Large intestine (tissue), 12 donors: ENCODE measurements around the gene SPATA31C1. TPM values are rescaled to one million over a fixed set of nuclear protein-coding genes. Genes with fewer than 3 reads are reported as not detected.
"Not testable (repeated sequence)": the region's sequence is repeated elsewhere in the genome, so short reads cannot be mapped to it uniquely, and the experiment has no call there.

Experiments
- DNase-seq, 2 donors: peaks; one replicate each; pipeline versions ENCODE4 v3.0.0 to v3.0.0-alpha.2; 2013
- H3K27ac ChIP-seq: one replicate; pipeline ENCODE4 v1.5.1; 2013; ENCODE audit warnings: low read length
- H3K27me3 ChIP-seq: 2 replicates; pipeline ENCODE4 v1.6.1; 2013; ENCODE audit warnings: low read length; ENCODE audit not compliant: control insufficient read depth, insufficient read depth
- H3K36me3 ChIP-seq: 2 replicates; pipeline ENCODE4 v1.6.1; 2013; ENCODE audit warnings: low read length; ENCODE audit not compliant: control insufficient read depth, insufficient read depth
- H3K4me1 ChIP-seq: one replicate; pipeline ENCODE4 v1.6.1; 2013; ENCODE audit warnings: low read length; ENCODE audit not compliant: control insufficient read depth, insufficient read depth
- H3K4me3 ChIP-seq: one replicate; pipeline ENCODE4 v1.5.1; 2013; ENCODE audit warnings: low read length
- H3K9me3 ChIP-seq: one replicate; pipeline ENCODE4 v1.6.1; 2013; ENCODE audit warnings: mild to moderate bottlenecking, low read depth, low read length, moderate library complexity; ENCODE audit not compliant: control insufficient read depth
- WGBS: methylation state at CpG from one replicate; pipeline ENCODE4 v1.1.5; 2013; ENCODE audit warnings: low lambda C conversion rate; ENCODE audit not compliant: insufficient coverage; 5-methylcytosine and 5-hydroxymethylcytosine counted together
- long read RNA-seq, 11 donors: transcript quantifications; one replicate each; lab custom pipeline, GENCODE V29; 2026
- polyA plus RNA-seq: library from polyadenylated mRNA; unstranded; fragments of 120-200 nt; gene quantifications from one replicate; pipeline ENCODE4 v1.2.1, GENCODE V29; 2013

SPATA31C1 gene
- polyA plus RNA-seq: 0.18 TPM
- long read RNA-seq, donor 1: 0 reads
- long read RNA-seq, donor 2: 0 reads
- long read RNA-seq, donor 3: 0 reads
- long read RNA-seq, donor 4: 0 reads
- long read RNA-seq, donor 5: 0 reads
- long read RNA-seq, donor 6: 0 reads
- long read RNA-seq, donor 7: 0 reads
- long read RNA-seq, donor 8: 0 reads
- long read RNA-seq, donor 9: 0 reads
- long read RNA-seq, donor 10: 0 reads
- long read RNA-seq, donor 11: 0 reads

GRCh38 chr9:87917662-87918061 lies at the start of gene SPATA31C1:
Gene SPATA31C1, plus strand, starts transcription at chr9:87917962.
- DNase-seq, H3K36me3 ChIP-seq, H3K9me3 ChIP-seq, H3K27me3 ChIP-seq, H3K4me1 ChIP-seq, H3K27ac ChIP-seq, H3K4me3 ChIP-seq: not testable (repeated sequence)
- WGBS: no CpG with 5 or more reads among the region's 8 CpGs

- Histone ChIP-seq H3K4me1 (peaks cover 16% of the 10 kb centered on the region), H3K36me3 (no peaks in the 10 kb centered on the region), H3K9me3 (peaks cover 2% of the 10 kb centered on the region), H3K27ac (no peak overlapping the region), H3K27me3 (no peaks in the 10 kb centered on the region), H3K4me3 (no peak overlapping the region)
- WGBS: no CpG with 5 or more reads among the region's 9 CpGs
- no peak for DNase-seq
These were observed 49.6 kb upstream of the SPATA31C1 start for GRCh38 chr9:87868175-87868574.

GRCh38 chr9:87868635-87869034 lies 49.1 kb upstream of the SPATA31C1 start:
- no peak overlapping the region for H3K27ac ChIP-seq
- no peak for DNase-seq
- H3K4me1 ChIP-seq: peaks cover 18% of the 10 kb centered on the region
- WGBS: no CpG with 5 or more reads among the region's 3 CpGs
- no peak overlapping the region for H3K4me3 ChIP-seq
- peaks cover 2% of the 10 kb centered on the region for H3K9me3 ChIP-seq
- H3K36me3 ChIP-seq: no peaks in the 10 kb centered on the region
- H3K27me3 ChIP-seq: no peaks in the 10 kb centered on the region

- WGBS: no CpG with 5 or more reads among the region's 11 CpGs
- Histone ChIP-seq H3K27me3 (no peaks in the 10 kb centered on the region), H3K27ac (no peak overlapping the region), H3K36me3 (no peaks in the 10 kb centered on the region), H3K9me3 (peaks cover 2% of the 10 kb centered on the region), H3K4me3 (no peak overlapping the region), H3K4me1 (peaks cover 21% of the 10 kb centered on the region)
- no peak for DNase-seq
These were observed 48.7 kb upstream of the SPATA31C1 start for GRCh38 chr9:87869082-87869481.

- no CpG with 5 or more reads among the region's 7 CpGs for WGBS
- peaks cover 27% of the 10 kb centered on the region for H3K4me1 ChIP-seq
- H3K4me3 ChIP-seq: no peak overlapping the region
- no peaks in the 10 kb centered on the region for H3K27me3 ChIP-seq
- no peaks in the 10 kb centered on the region for H3K36me3 ChIP-seq
- peak overlapping the region; percentile 59 for H3K27ac ChIP-seq
- DNase-seq: no peak
- H3K9me3 ChIP-seq: peaks cover 2% of the 10 kb centered on the region
These were observed 46.2 kb upstream of the SPATA31C1 start for GRCh38 chr9:87871425-87872078.

GRCh38 chr9:87872079-87872624 lies 45.6 kb upstream of the SPATA31C1 start:
- Histone ChIP-seq H3K4me1 (peaks cover 30% of the 10 kb centered on the region), H3K27ac (peak overlapping the region; percentile 59), H3K36me3 (no peaks in the 10 kb centered on the region), H3K9me3 (peaks cover 2% of the 10 kb centered on the region), H3K4me3 (no peak overlapping the region), H3K27me3 (no peaks in the 10 kb centered on the region)
- no CpG with 5 or more reads among the region's 8 CpGs for WGBS
- no peak for DNase-seq

GRCh38 chr9:87873607-87874303 lies 44.0 kb upstream of the SPATA31C1 start:
- H3K27me3 ChIP-seq: no peaks in the 10 kb centered on the region
- DNase-seq: no peak
- no peaks in the 10 kb centered on the region for H3K9me3 ChIP-seq
- peak overlapping the region; percentile 51 for H3K27ac ChIP-seq
- no peak overlapping the region for H3K4me3 ChIP-seq
- peaks cover 30% of the 10 kb centered on the region for H3K4me1 ChIP-seq
- WGBS: no CpG with 5 or more reads among the region's 5 CpGs
- no peaks in the 10 kb centered on the region for H3K36me3 ChIP-seq

- peaks cover 30% of the 10 kb centered on the region for H3K4me1 ChIP-seq
- no peaks in the 10 kb centered on the region for H3K36me3 ChIP-seq
- H3K9me3 ChIP-seq: no peaks in the 10 kb centered on the region
- H3K27ac ChIP-seq: peak overlapping the region; percentile 51
- no CpG with 5 or more reads among the region's 7 CpGs for WGBS
- H3K4me3 ChIP-seq: no peak overlapping the region
- peak in 1 of 2 donors; percentile 69 for DNase-seq
- H3K27me3 ChIP-seq: no peaks in the 10 kb centered on the region
These were observed 43.5 kb upstream of the SPATA31C1 start for GRCh38 chr9:87874304-87874623.

GRCh38 chr9:87875060-87875459 lies 42.7 kb upstream of the SPATA31C1 start:
- DNase-seq: no peak
- Histone ChIP-seq H3K27ac (no peak overlapping the region), H3K4me3 (no peak overlapping the region), H3K9me3 (no peaks in the 10 kb centered on the region), H3K36me3 (no peaks in the 10 kb centered on the region), H3K4me1 (peaks cover 30% of the 10 kb centered on the region), H3K27me3 (no peaks in the 10 kb centered on the region)

- no peak overlapping the region for H3K4me3 ChIP-seq
- H3K4me1 ChIP-seq: peaks cover 30% of the 10 kb centered on the region
- WGBS: no CpG with 5 or more reads among the region's 5 CpGs
- H3K36me3 ChIP-seq: no peaks in the 10 kb centered on the region
- no peaks in the 10 kb centered on the region for H3K9me3 ChIP-seq
- no peaks in the 10 kb centered on the region for H3K27me3 ChIP-seq
- no peak overlapping the region for H3K27ac ChIP-seq
- no peak for DNase-seq
These were observed 41.8 kb upstream of the SPATA31C1 start for GRCh38 chr9:87875831-87876545.
